HL-60 (cell line): Measurements from ENCODE around the gene HK1.

Experiments
- DNase-seq, 2 experiments: peaks; one replicate each; pipeline ENCODE4 v3.0.0-alpha.2; 2010 to 2020; ENCODE audit warnings: low read depth in 1 of 2, low spot score in 1 of 2
- H3K27ac ChIP-seq: fragments of 250-450 bp; sonication (Bioruptor Pico); replicated peaks from 2 replicates; pipeline ENCODE4 v1.5.1; 2020; ENCODE audit warnings: mild to moderate bottlenecking, moderate library complexity
- H3K27me3 ChIP-seq: fragments of 250-450 bp; sonication (Bioruptor Pico); 2 replicates; pipeline ENCODE4 v1.5.1; 2021; ENCODE audit warnings: mild to moderate bottlenecking, moderate library complexity; ENCODE audit not compliant: insufficient read depth, poor library complexity, severe bottlenecking
- H3K4me3 ChIP-seq: replicated peaks from 2 replicates; pipeline ENCODE4 v1.5.1; 2011; ENCODE audit warnings: mild to moderate bottlenecking, control low read depth, low read length; ENCODE audit not compliant: insufficient read depth
- GABPA ChIP-seq: IDR thresholded peaks from 2 replicates; pipeline ENCODE4 v1.6.1; 2012; ENCODE audit warnings: low read depth
- POLR2AphosphoS5 ChIP-seq: IDR thresholded peaks from 2 replicates; pipeline ENCODE4 v1.6.1; 2012; ENCODE audit warnings: low read depth
- SPI1 ChIP-seq: IDR thresholded peaks from 2 replicates; pipeline ENCODE4 v1.6.1; 2012; ENCODE audit warnings: low read depth, mild to moderate bottlenecking, borderline replicate concordance
- TF ChIP-seq, protein P1 (sequence below): IDR thresholded peaks from one replicate; pipeline ENCODE4 v1.5.1; 2011; ENCODE audit warnings: low read length, control low read depth, inconsistent platforms; ENCODE audit not compliant: insufficient read depth
- TF ChIP-seq, protein P2 (sequence below): IDR thresholded peaks from 2 replicates; pipeline ENCODE4 v1.6.1; 2012; ENCODE audit warnings: low read depth; ENCODE audit not compliant: insufficient replicate concordance

HK1 gene

DNA sequence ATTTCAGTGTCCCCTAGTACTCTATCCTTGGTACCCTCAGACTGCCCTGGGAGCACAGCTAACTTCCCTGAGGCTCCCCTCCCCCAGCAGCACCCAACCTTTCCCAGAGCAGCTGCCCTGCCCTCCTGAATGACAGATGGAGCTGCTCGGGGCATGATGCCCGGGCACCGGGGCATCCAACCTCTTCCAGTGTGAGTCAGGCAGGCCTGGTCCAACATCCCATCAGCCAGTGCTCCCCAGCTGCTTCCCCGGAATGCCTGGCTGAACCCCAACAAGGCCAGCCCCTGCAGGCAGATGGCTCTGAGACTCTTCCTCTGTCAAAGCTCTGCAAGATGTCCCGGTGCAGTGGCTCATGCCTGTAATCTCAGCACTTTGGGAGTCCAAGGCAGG, 161.0 kb downstream of the HK1 start:
- Histone ChIP-seq H3K27me3 (no peaks in the 10 kb centered on the region), H3K27ac (peak overlapping the region; percentile 17; the same call in 1 of the 2 replicates), H3K4me3 (no peak overlapping the region)
- DNase-seq: no peak
- TF ChIP-seq, protein P1, sequence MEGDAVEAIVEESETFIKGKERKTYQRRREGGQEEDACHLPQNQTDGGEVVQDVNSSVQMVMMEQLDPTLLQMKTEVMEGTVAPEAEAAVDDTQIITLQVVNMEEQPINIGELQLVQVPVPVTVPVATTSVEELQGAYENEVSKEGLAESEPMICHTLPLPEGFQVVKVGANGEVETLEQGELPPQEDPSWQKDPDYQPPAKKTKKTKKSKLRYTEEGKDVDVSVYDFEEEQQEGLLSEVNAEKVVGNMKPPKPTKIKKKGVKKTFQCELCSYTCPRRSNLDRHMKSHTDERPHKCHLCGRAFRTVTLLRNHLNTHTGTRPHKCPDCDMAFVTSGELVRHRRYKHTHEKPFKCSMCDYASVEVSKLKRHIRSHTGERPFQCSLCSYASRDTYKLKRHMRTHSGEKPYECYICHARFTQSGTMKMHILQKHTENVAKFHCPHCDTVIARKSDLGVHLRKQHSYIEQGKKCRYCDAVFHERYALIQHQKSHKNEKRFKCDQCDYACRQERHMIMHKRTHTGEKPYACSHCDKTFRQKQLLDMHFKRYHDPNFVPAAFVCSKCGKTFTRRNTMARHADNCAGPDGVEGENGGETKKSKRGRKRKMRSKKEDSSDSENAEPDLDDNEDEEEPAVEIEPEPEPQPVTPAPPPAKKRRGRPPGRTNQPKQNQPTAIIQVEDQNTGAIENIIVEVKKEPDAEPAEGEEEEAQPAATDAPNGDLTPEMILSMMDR: no peak
- no peak for TF ChIP-seq POLR2AphosphoS5
- no peak for TF ChIP-seq SPI1
- TF ChIP-seq, protein P2, sequence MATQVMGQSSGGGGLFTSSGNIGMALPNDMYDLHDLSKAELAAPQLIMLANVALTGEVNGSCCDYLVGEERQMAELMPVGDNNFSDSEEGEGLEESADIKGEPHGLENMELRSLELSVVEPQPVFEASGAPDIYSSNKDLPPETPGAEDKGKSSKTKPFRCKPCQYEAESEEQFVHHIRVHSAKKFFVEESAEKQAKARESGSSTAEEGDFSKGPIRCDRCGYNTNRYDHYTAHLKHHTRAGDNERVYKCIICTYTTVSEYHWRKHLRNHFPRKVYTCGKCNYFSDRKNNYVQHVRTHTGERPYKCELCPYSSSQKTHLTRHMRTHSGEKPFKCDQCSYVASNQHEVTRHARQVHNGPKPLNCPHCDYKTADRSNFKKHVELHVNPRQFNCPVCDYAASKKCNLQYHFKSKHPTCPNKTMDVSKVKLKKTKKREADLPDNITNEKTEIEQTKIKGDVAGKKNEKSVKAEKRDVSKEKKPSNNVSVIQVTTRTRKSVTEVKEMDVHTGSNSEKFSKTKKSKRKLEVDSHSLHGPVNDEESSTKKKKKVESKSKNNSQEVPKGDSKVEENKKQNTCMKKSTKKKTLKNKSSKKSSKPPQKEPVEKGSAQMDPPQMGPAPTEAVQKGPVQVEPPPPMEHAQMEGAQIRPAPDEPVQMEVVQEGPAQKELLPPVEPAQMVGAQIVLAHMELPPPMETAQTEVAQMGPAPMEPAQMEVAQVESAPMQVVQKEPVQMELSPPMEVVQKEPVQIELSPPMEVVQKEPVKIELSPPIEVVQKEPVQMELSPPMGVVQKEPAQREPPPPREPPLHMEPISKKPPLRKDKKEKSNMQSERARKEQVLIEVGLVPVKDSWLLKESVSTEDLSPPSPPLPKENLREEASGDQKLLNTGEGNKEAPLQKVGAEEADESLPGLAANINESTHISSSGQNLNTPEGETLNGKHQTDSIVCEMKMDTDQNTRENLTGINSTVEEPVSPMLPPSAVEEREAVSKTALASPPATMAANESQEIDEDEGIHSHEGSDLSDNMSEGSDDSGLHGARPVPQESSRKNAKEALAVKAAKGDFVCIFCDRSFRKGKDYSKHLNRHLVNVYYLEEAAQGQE: no peak
- TF ChIP-seq GABPA: no peak

DNA sequence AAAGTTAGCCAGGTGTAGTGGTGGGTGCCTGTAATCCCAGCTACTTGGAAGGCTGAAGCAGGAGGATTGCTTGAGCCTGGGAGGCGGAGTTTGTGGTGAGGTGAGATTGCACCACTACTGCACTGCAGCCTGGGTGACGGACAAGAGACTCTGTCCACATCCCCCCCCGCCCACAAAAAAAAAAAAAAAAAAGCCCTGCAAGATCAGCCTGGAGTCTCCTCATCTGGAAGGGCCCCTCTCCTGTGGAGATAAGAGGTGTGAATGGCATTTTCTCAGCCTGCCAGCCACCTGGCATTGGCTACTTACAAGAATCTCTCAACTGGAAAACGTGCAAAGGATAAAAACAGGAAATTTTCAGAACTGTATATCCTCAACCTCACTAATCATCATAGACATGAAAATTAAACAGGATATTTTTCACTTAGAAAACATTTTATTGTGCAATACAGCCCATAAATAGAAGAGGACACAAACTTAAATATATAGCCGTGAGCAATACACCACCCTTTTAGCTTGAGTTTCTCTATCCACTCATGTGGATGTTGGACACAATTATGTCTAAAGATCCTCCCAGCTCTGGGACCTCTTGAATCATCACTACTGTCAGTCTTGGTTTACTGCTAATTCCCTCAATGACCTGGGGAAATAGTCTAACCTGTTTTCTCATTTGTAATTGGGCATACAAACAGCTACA, 161.7 kb downstream of the HK1 start:
- Histone ChIP-seq H3K27ac (no peak overlapping the region; the same call in 1 of the 2 replicates), H3K4me3 (no peak overlapping the region), H3K27me3 (no peaks in the 10 kb centered on the region)
- no peak for TF ChIP-seq POLR2AphosphoS5
- TF ChIP-seq, protein P1: no peak
- TF ChIP-seq GABPA: no peak
- TF ChIP-seq SPI1: no peak
- TF ChIP-seq, protein P2: no peak
- peak; percentile 89 for DNase-seq

DNA sequence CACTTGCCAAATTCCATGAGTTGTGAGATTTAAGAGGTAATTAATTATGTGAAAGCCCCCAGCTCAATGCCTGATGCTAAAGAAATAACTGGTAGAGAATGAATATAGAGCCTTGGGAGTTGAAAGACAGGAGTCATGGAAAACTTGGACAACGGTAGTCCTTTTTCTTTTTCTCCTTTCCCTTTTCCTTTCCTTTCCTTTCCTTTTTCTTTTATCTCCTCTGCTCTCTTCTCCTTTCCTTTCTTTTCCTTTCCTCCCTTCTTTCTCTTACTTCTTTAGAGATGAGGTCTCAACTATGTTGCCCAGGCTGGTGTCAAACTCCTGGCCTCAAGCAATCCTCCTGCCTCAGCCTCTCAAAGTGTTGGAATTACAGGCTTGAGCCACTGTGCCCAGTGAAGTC, 165.1 kb downstream of the HK1 start:
- no peak for TF ChIP-seq SPI1
- TF ChIP-seq GABPA: no peak
- TF ChIP-seq, protein P2: no peak
- TF ChIP-seq, protein P1: no peak
- TF ChIP-seq POLR2AphosphoS5: no peak
- Histone ChIP-seq H3K4me3 (no peak overlapping the region), H3K27me3 (no peaks in the 10 kb centered on the region), H3K27ac (no peak overlapping the region)
- no peak for DNase-seq
